Measurements from ENCODE around the gene BOD1L2.

The BOD1L2 gene
- long read RNA-seq = 0 reads

DNA sequence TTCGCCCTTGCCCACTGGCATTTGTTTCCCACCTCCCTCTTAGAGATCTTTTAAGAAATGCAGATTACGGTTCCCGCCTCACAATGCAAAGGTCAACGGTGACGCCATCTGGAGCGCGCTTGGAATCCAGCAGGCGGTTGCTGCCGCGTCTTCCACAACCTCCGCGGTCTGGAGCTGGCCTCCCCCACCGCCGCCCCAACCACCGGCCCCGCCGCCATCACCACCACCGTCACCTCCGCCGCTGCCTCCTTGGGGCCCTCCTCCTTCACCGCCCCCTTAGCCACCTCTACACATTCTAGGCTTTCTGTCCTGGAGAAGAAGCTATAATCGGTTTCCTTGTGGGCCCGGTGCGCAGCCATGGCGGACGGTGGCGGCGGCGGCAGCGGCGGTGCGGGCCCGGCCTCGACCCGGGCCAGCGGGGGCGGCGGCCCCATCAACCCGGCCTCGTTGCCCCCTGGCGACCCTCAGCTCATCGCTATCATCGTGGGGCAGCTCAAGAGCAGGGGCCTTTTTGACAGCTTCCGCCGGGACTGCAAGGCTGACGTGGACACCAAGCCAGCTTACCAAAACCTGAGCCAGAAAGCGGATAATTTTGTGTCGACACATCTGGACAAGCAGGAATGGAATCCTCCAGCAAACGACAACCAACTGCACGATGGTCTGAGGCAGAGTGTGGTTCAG, at the start of gene BOD1L2:
Gene BOD1L2, plus strand, starts transcription at position 132 of the 681 bp plus-strand sequence. Its CDS starts 226 bp downstream, at position 358.
- Histone ChIP-seq H3K27ac (replicated peaks) (no peak within 1 kb of the TSS), H3K27me3 (ENCODE audit: insufficient read depth, poor library complexity, severe bottlenecking) (peaks cover 27% of the 10 kb centered on the region), H3K4me3 (replicated peaks; ENCODE audit: insufficient read depth, low read length) (no peak within 1 kb of the TSS)
- no peak for DNase-seq (ENCODE audit: low read depth in 1 of 2, low spot score in 1 of 2)
- no peak for TF ChIP-seq POLR2AphosphoS5 (IDR thresholded peaks at IDR 0.05; ENCODE audit: low read depth)
- no peak for TF ChIP-seq GABPA (IDR thresholded peaks at IDR 0.05; ENCODE audit: low read depth)
- no peak for TF ChIP-seq CTCF (IDR thresholded peaks at IDR 0.05; ENCODE audit: insufficient read depth, low read length)
- TF ChIP-seq REST (IDR thresholded peaks at IDR 0.05; ENCODE audit: insufficient replicate concordance, low read depth) = no peak
- TF ChIP-seq SPI1 (IDR thresholded peaks at IDR 0.05; ENCODE audit: borderline replicate concordance, low read depth) = no peak

DNA sequence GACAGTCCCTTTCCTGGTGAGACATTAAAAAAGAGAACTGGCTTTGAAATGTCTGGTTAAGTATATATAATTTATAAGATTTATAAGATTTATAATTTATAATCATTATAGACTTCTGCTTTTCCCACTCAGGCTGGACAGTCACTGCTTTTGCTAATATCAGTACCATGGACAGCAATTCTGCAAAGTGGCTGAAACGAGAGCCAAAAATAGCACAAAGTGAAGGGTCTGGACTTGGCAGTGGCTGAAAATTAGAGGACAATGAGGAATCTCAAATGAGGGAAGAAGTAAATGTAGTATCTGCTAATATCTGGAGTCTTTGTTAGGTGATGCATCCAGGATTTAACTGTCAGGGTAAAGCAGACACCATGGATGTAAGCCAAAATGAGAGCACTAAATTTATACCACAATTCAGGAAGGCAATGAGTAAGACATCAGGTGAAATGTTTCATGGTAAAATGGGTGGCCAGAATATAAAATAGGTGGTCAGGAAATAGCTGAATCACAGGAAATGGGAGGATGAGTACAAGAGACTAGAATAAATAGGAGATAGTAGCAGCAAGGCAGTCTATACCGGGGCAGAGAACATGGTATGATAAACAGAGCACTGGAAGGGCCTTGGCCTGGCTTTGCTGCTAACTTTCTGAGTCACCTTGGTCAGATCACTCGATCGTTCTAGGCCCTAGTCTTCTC, 39.6 kb upstream of the BOD1L2 start:
- TF ChIP-seq SPI1 (IDR thresholded peaks at IDR 0.05; ENCODE audit: borderline replicate concordance, low read depth) (peak; percentile 49), REST (IDR thresholded peaks at IDR 0.05; ENCODE audit: insufficient replicate concordance, low read depth) (peak; percentile 95), CTCF (IDR thresholded peaks at IDR 0.05; ENCODE audit: insufficient read depth, low read length) (no peak), POLR2AphosphoS5 (IDR thresholded peaks at IDR 0.05; ENCODE audit: low read depth) (no peak), GABPA (IDR thresholded peaks at IDR 0.05; ENCODE audit: low read depth) (no peak)
- DNase-seq (ENCODE audit: low read depth in 1 of 2, low spot score in 1 of 2) = no peak
- H3K27me3 ChIP-seq (ENCODE audit: insufficient read depth, poor library complexity, severe bottlenecking) = no peaks in the 10 kb centered on the region
- H3K27ac ChIP-seq (replicated peaks) = no peak overlapping the region
- no peak overlapping the region for H3K4me3 ChIP-seq (replicated peaks; ENCODE audit: insufficient read depth, low read length)

DNA sequence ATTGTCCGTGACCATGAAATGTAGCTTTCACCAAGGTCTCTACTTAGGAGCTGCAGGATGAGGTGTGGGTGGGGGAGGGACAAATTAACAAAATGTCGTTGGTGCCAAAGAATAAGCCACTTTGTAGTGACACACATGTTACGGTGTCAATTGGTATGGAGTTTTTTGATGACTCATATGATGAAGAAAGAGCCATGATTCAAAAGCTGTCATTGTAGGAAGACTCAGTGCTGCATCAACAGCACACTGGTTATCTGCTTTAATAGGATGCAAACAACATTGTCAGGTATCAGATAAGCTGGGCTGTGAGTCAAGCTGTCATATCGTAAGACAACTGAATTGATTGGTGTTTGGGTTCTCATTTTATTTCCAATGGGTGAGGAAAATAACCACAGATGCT, 36.6 kb upstream of the BOD1L2 start:
- Histone ChIP-seq H3K27me3 (ENCODE audit: insufficient read depth, poor library complexity, severe bottlenecking) (no peaks in the 10 kb centered on the region), H3K4me3 (replicated peaks; ENCODE audit: insufficient read depth, low read length) (no peak overlapping the region), H3K27ac (replicated peaks) (no peak overlapping the region)
- TF ChIP-seq CTCF (IDR thresholded peaks at IDR 0.05; ENCODE audit: insufficient read depth, low read length) (no peak), SPI1 (IDR thresholded peaks at IDR 0.05; ENCODE audit: borderline replicate concordance, low read depth) (no peak), POLR2AphosphoS5 (IDR thresholded peaks at IDR 0.05; ENCODE audit: low read depth) (no peak), GABPA (IDR thresholded peaks at IDR 0.05; ENCODE audit: low read depth) (no peak), REST (IDR thresholded peaks at IDR 0.05; ENCODE audit: insufficient replicate concordance, low read depth) (no peak)
- no peak for DNase-seq (ENCODE audit: low read depth in 1 of 2, low spot score in 1 of 2)

Measured in HL-60 (cell line).